HG02885 (cell line): Measurements from ENCODE around the gene ANKS1B.
A peak's percentile ranks its signal among the peaks of the same experiment; 100 is the strongest.

Experiments used
- ATAC-seq: cut with Tn5 transposase; IDR thresholded peaks from one replicate; pipeline ENCODE4 v1.9.1; 2021; ENCODE audit warnings: mild to moderate bottlenecking; ENCODE audit not compliant: unreplicated experiment, poor library complexity

ANKS1B gene

DNA sequence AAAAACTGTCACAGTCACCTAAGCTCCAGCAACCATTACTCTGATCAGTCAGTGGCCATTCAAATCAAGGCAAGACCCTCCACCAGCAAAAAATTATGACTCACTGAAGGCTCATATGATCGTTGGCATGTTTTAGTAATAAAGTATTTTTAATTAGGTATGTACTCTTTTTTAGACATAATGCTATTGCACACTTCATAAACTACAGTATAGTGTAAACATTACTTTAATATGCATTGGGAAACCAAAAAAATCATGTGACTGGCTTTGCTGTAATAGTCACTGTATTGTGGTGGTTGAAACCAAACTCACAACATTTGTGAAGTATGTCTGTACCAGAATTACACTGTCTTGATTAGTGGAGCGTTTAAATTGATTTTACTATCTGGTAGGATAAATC, 471.7 kb downstream of the ANKS1B start:
- ATAC-seq, result no peak

DNA sequence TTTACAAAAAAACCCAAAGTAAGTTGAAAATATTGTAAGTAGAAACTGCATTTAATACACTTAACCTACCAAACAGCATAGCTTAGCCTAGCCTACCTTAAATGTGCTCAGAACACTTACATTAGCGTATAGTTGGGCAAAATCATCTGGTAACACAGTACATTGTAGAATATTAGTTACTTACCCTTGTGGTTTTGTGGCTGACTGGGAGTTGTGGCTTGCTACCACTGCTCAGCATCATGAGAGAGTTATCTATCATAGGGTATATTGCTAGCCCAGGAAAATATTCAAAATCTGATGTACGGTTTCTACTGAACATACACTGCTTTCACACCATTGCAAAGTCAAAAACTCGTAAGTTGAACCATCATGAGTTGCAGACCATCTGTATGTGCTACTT, 478.9 kb downstream of the ANKS1B start:
- no peak for ATAC-seq

DNA sequence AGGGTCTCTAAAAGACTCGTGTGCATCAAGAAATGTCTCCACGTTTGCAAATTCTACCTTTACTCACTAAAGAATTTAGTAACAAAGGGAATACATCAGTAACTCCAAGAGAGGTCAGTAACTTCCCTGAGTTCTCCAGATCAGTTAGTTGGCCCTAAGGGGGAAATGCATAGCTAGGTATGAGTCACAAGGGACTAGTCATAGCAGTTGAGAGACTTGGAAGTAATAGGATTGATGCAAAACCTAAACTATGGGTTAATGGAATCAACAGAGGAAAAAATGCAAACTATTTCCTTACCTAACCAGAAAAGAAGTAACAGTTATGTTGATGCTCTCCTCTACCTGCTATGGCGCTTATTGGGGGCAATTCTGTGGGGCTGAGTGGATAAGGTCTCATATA, 486.0 kb downstream of the ANKS1B start:
- ATAC-seq, result no peak

DNA sequence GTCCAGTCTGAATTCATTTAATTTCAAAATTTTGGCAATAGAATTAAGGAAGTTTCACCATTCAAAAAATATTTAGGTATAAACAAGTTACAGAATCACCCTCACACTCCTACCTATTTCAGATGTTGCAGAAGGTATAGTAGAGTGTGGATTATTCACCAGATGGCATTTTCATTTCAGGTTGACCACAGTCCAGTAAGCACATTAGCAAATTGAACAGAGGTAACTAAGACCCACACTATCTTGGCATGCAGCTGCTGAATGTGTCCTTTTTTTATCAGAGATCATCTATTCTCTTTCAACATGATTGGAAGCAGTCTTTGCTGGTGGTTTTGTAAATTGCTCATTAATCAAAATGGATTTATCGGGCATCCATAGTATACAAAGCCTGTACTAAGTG, 488.9 kb downstream of the ANKS1B start:
- ATAC-seq, result no peak

DNA sequence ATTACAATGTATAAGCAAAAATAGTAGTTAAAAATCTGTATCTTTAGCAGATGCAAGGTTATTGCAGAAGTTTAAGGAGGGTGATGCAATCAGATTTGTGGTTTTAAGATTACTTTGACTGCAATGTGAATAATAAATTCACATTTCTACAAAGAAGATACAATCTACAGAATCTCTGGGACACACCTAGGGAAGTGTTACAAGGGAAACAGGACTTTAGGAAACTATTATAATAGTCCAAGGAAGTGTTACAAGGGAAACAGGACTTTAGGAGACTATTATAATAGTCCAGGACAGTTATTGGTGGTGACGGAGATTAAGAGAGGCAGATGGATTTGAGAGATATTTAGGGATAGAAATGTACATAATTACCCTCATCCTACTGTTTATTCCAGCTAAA, 491.5 kb downstream of the ANKS1B start:
- no peak for ATAC-seq

DNA sequence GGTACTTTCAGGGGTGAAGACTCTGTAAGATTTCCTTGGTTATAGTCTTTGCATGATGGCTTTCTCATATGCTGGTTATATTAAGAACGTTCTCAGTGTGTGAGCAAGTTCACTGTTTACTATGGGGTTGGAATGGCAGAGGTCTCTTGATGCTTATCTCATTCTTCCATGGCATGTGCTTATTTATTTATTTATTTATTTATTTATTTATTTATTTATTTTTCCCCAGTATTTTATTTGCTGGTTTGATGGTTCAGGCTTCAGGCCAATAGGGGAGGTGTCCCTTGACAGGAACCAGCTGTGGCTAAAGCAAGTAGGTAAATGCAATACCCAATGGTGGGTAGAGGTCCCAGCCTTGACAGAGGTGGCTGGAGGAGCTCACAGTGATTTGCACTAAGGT, 498.5 kb downstream of the ANKS1B start:
- no peak for ATAC-seq

DNA sequence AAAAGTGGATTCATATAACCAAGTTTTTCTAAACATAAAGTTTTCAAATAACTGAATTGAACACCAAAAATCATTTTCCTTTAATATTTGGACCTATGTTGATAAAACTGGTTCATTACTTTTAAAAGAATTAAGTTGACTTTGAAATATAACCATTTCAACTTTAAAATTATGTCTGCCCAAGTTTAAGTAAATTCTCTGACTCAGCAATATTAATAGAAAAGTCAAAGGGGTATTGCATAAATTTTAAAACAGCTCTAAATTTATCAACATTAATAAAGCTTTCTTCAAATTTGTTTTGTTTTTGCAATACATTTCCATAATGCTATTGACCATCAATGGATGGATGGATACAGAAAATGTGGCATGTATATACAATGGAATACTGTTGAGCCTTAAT, 505.6 kb downstream of the ANKS1B start:
- ATAC-seq, result no peak

DNA sequence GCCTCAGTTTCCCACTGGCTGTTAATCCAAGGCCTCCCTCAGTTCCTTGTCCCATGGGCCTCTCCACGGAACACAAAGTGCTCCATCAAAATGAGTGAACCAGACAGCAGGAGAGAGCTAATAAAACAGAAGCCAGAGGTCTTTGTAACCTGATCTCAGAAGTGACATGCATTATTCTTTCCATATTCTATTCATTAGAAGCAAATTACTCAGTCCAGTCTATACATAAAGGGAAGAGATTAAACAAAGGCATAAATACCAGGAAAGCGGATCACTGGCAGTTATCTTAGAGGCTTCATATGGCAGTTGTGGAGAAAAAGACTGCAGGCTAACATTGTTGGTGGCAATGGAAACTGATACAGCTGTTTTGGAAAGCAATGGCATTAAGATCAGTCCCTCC, 507.8 kb downstream of the ANKS1B start:
- ATAC-seq, result no peak

DNA sequence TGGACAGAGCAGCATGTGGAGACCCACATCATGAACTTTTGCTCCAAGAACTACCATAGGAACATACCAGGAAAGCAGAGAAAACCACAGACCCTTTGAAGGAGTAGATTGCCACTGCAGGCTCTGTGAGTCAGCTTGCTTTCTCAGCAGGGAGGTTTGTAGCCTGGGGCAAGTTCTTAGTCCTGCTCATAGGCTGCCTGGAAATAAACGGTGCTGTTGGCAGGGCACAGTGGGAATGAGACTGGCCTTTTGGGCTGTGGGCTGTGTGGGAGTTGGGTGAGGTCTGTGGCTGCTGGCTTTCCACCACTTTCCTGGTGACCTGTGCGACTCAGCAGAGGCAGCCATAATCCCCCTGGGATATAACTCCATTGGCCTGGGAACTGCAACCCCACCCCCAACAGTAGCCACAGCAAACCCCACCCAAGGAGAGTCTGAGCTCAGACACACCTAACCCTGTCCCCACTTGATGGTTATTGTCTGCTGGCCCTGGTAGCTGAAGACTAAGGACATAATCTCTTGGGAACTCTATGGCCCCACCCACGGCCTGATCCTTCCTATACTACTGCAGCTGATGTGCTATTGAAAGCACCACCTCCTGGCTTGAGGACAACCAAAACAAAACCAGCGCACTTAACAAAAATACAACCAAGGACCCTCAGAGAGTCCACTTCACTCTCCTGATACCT, 529.2 kb downstream of the ANKS1B start:
- ATAC-seq, result peak; percentile 23

DNA sequence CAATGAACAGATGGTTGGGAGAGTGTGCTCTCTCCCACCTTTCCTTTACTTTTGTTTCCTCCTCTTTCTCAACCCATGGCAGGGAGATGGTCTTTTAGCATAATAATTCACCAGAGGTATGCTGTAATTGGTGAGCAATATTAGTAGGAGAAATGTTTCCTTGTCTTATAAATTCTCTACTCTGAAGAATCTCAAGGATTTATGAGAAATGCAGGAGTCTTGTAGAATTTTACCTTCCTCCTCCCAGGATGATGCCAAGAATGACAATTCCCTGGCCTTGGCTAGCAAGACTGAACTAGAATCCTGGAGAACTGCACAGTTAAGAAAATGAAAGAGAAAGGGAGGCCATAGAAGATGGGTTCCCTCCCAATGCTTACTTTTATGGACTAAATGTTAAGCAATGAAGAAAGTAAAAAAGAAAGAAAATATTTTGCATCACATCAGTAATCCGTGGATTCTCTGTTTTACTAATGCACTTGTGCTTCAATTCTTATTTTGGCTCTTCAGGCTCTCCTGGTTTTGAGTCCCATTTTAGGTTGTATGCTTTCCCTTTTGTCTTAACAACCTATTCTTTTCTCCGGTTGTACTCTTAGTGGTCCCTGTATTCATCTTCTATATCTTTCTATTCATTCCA, 530.1 kb downstream of the ANKS1B start:
- ATAC-seq, result peak; percentile 42

DNA sequence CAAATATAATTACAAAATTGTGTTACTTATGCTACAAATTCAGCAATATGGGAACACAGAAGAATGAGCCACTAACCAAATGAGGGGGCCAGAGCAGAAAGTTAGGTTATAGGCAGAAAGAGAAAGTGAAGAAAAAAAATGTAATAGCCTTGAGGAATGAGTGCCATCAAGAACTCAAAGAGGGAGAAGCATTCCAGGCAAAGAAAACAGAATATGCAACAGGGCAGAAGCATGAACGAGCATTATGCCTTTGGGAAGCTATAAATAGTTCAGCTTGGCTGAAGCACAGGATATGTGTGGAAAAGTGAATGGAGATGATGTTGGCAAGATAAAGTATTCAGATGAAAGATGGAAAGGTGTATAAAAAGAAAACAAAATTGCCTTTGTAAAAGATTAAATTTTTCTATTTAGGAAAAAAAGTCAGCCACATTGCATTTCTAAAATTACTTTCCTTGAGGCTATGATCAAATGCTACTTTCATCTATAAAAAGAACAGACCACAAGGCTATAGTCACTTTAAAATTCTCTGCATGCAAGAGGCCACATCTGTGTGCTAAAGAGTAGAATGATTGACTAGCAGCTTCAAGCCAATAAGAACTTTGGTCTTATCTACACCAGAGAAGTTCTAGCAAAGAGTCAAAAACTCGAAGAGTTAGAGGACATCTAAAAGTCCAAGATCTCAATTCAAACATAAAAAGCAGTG, 530.7 kb downstream of the ANKS1B start:
- peak; percentile 65 for ATAC-seq

DNA sequence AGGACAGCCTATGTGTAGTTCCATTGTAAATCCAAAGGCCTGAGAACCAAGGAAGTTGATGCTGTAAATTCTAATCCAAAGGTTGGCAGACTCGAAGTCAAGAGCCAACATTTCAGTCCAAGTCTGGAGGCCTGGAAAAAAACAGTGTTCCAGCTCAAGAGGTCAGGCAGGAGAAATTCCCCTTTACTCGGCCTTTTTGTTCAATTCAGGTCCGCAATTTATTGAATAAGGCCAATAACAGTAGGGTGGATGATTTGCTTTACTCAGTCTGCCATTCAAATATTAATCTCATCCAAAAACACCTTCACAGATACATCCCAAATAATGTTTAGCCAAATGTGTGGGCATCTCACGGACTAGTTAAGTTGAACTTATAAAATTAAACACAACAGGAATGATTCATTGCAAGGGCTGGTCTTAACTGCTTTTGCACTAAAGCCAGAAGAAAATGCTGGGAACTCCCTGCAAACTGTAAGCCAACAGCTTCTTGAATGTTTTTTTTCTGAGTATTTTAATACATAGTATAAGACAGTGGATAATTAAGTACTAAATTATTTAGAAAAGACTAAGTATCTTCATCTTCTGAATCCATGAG, 534.6 kb downstream of the ANKS1B start:
- ATAC-seq, result no peak

DNA sequence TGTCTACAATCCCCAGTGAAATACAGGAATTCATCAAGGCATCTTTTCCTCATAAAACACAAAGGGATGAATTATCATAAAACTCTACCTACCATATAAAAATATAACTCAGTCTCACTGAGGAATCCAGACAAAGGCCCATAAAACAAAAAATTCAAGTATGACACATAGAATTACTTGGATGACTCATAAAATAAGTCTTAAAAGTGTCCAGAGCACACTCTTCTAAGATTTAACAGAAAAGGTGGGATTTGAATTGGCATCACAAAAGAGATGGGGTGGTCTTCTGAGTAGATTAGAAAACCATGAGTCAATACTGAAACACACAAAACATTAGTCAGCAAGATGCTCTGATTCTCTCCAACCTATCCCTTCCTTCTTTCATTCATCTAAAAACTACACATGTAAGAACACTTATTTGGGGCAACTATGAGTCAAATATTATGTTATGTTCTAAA, 539.8 kb downstream of the ANKS1B start:
- no peak for ATAC-seq

DNA sequence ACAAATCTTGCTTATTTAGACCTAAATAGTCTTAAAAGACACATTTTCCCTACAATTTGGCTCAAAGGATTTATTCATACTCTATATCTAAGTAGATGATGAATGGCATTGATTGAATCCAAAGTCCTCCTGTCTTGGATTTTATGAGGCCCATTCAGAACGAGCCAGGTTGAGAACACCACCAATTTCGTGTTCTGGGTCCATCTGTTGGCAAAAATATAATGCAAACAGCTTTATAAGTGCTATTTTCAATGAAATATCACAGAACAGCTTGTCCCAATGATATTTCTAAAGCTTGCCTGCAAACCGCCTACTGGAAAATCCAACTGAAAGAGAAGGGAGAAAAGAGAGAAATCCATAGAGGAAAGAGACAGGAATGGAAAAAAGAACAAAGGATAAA, 542.0 kb downstream of the ANKS1B start:
- ATAC-seq, result no peak

DNA sequence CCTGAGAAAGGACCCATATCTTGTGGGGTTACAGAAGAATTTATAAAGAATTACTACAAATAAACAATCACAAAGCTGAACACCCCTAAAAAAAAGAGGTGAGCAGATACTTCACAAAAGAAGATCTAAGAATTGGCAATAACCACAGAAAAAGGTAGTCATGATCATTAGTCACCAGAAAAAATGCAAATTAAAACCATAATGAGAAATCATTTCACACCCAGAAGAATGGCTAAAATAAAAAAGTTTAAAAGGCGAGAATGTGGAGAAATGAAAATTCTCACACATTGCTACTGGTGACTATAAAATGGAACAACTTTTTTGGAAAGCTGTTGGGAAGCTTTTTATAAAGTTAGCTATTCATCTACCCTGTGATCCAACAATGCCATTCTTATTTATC, 545.3 kb downstream of the ANKS1B start:
- no peak for ATAC-seq

DNA sequence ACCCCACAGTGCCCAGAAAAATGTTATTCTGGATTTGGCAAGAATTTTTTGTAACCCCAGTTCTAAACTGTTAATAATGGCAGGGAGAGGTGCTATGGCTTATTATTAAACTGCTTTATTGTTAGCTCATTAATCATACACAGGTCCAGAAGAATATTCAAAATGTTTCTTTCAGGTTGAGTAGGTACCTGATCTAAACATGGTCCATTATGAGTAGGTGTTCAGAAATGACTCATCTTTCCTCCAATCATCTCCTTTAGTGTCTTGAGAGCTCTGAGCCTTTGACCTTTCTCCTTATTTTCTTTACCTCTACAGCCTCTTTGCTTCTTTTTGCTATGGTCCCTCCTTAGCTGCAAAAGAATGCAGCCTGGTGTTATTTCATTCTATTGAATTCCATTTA, 548.2 kb downstream of the ANKS1B start:
- peak; percentile 98 for ATAC-seq

DNA sequence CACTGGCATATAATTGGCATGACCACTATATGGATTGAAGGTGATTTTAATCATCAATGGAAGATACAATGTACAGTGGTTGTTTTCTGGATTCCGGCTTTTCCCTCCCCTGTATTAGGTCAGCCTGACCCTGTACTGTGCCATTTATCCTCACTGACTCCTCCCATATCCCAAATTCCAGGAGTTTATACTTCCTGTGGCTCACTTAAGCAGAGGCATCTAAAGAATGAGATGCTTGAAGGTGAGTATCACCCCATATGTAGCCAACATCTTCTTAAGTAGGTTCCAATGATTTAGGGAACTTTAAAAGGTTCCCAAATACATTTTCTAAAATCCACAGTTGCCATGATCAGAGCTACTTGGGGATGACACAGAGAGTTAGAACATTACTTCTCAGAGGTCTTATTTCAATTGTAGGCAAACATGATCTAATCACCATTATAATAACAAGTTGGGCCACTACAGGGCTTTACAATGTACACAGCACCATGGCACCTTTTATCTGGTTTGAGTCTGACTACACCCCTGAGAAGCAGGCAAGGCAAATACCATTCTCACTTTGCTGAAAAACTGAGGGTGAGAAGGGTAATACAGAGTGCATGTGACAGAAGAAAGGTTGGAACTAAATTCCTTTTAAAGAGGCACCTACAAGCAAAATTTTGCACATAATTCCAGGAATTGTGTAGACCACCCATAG, 549.5 kb downstream of the ANKS1B start:
- no peak for ATAC-seq

DNA sequence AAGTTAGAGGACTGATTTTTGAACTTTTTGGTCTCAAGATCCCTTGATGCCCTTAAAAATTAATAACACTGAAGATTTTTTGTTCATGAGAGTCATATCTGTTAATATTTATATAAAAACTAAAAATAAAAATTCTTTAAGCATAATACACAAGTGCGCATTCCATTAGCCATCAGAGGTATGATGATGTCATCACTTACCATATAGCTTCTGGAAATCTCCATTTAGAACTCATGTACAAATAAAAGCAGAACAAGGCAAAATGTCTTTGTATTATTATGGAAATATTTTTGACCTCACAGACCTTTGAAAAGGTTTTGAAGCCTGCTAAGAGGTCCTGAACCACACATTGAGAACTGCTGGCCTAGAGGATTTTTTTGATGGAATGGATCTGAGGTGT, 551.6 kb downstream of the ANKS1B start:
- no peak for ATAC-seq

DNA sequence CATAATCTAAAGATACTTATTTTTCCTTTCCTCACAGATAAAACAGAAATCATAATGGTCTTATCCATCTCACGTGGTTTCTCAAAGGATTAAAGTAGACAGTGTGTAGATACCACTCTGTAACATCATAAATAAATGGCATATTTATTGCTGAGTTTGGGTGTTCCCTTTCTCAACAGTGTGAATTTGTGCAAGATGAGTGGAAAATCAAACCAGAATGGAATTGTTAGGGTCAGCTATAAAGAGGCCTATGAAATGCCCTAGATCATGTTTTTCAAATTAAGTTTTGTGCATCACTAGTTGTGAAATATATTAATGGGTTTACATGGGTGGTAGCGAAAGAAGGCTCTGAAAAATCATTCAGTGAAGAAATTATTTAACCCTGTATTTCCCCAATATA, 553.5 kb downstream of the ANKS1B start:
- ATAC-seq, result no peak

DNA sequence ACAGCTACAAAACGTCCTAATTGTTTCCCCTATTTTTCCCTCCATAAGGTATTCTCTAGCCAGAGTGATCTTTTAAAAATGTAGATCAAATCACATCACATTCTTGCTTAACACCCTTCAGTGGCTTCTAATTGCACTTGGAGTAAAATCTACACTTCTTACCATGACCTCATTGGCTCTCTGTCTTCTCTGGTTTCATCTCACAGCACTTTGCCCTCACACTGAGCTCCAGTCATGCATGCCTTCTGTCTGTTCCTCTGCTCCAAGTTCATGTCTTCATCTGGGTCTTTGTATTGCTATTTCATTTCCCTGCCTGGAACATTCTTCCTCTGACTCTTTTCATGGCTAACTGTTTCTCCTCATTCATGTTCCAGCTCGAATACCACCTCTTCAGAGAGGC, 557.6 kb downstream of the ANKS1B start:
- peak; percentile 74 for ATAC-seq

DNA sequence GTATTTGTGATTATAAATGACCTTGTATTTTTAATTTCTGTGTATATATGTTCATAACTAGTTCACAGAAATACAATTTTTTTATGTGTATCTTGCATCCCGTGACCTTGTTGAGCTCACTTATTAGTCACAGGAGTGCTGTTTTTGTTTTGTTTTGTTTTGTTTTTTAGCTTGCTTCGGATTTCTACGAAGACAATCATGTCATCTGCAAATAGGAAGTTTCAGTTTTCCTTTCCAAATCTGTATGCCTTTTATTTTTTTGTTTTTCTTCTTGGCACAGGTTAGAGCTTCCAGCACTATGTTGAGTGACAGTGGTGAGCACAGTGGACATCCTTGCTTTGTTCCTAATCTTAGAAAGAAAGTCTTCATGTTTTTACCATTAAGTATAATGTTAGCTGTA, 566.4 kb downstream of the ANKS1B start:
- no peak for ATAC-seq
